WTC11 (cell line): ENCODE measurements around the gene TMA16. TPM values are rescaled to one million over a fixed set of nuclear protein-coding genes. Genes with fewer than 3 reads are reported as not detected.

Experiments
- ATAC-seq: fragments of 200-7000 bp; cut with Tn5 transposase; 2 replicates; pipeline ENCODE4 v1.10.0; 2021; ENCODE audit warnings: mild to moderate bottlenecking, moderate library complexity
- CTCF ChIA-PET: fragments of 300-600 bp; sonication (Branson Sonifier 250); formaldehyde crosslinking; loops from one replicate; lab custom pipeline; 2021; ENCODE audit warnings: antibody characterized with exemption; lab: Charles Lee
- POLR2A ChIA-PET: fragments of 350-600 bp; sonication (Branson Sonifier 250); formaldehyde crosslinking; loops from one replicate; lab custom pipeline; 2021; ENCODE audit warnings: antibody characterized with exemption; lab: Charles Lee
- DNase-seq: peaks from one replicate; pipeline ENCODE4 v3.0.0; 2021; ENCODE audit warnings: low spot score
- H3K27ac Mint-ChIP-seq: 2 replicates; pipeline ENCODE4 v1.8.0; 2021; ENCODE audit warnings: mixed read lengths
- H3K27me3 Mint-ChIP-seq: 2 replicates; pipeline ENCODE4 v1.8.0; 2021; ENCODE audit warnings: low read depth, mild to moderate bottlenecking, moderate library complexity, mixed read lengths
- H3K36me3 Mint-ChIP-seq: 2 replicates; pipeline ENCODE4 v1.8.0; 2021; ENCODE audit warnings: mixed read lengths
- H3K4me1 Mint-ChIP-seq: 2 replicates; pipeline ENCODE4 v1.8.0; 2022; ENCODE audit warnings: mixed read lengths
- H3K4me3 Mint-ChIP-seq: 2 replicates; pipeline ENCODE4 v1.8.0; 2021; ENCODE audit warnings: mild to moderate bottlenecking, moderate library complexity, mixed read lengths
- H3K9me3 Mint-ChIP-seq: 2 replicates; pipeline ENCODE4 v1.8.0; 2021; ENCODE audit warnings: mixed read lengths
- ATF1 ChIP-seq: sonication (generic); formaldehyde crosslinking; IDR thresholded peaks from 2 replicates; pipeline ENCODE4 v1.8.1; 2023; ENCODE audit warnings: mild to moderate bottlenecking, moderate library complexity, missing genetic modification reagents
- CBFB ChIP-seq: sonication (generic); formaldehyde crosslinking; IDR thresholded peaks from 2 replicates; pipeline ENCODE4 v1.8.1; 2022; ENCODE audit warnings: mild to moderate bottlenecking, low read depth, missing genetic modification reagents
- CREM ChIP-seq: sonication (generic); formaldehyde crosslinking; IDR thresholded peaks from 2 replicates; pipeline ENCODE4 v1.8.1; 2022; ENCODE audit warnings: mild to moderate bottlenecking, missing genetic modification reagents, moderate library complexity
- E2F1 ChIP-seq: sonication (generic); formaldehyde crosslinking; IDR thresholded peaks from 2 replicates; pipeline ENCODE4 v1.8.0; 2022; ENCODE audit warnings: mild to moderate bottlenecking, missing genetic modification reagents
- FOXJ3 ChIP-seq: sonication (generic); formaldehyde crosslinking; IDR thresholded peaks from 2 replicates; pipeline ENCODE4 v1.9.0; 2021; ENCODE audit warnings: missing genetic modification reagents, mild to moderate bottlenecking, borderline replicate concordance
- FOXP1 ChIP-seq: sonication (generic); formaldehyde crosslinking; IDR thresholded peaks from 2 replicates; pipeline ENCODE4 v1.8.0; 2022; ENCODE audit warnings: missing genetic modification reagents, mild to moderate bottlenecking, moderate library complexity, borderline replicate concordance
- GRHL2 ChIP-seq: fragments of 250-450 bp; sonication (Bioruptor Pico); IDR thresholded peaks from 2 replicates; pipeline ENCODE4 v1.8.0; 2022; ENCODE audit warnings: mild to moderate bottlenecking, moderate library complexity; ENCODE audit not compliant: insufficient replicate concordance, severe bottlenecking
- IRF2 ChIP-seq: sonication (generic); formaldehyde crosslinking; IDR thresholded peaks from 2 replicates; pipeline ENCODE4 v1.8.0; 2022; ENCODE audit warnings: low read depth, missing genetic modification reagents, borderline replicate concordance
- MXD4 ChIP-seq: fragments of 250-450 bp; sonication (Bioruptor Pico); IDR thresholded peaks from 2 replicates; pipeline ENCODE4 v1.8.0; 2021; ENCODE audit warnings: mild to moderate bottlenecking, moderate library complexity, borderline replicate concordance
- NFATC4 ChIP-seq: fragments of 250-450 bp; sonication (Bioruptor Pico); IDR thresholded peaks from 2 replicates; pipeline ENCODE4 v1.9.0; 2021; ENCODE audit warnings: mild to moderate bottlenecking
- NR3C1 ChIP-seq: sonication (generic); formaldehyde crosslinking; conservative IDR thresholded peaks from 2 replicates; pipeline ENCODE4 v1.8.1; 2023; ENCODE audit warnings: low read depth, mild to moderate bottlenecking, missing genetic modification reagents
- RELA ChIP-seq: sonication (generic); formaldehyde crosslinking; IDR thresholded peaks from 2 replicates; pipeline ENCODE4 v1.8.1; 2022; ENCODE audit warnings: missing genetic modification reagents, mild to moderate bottlenecking, borderline replicate concordance
- SMAD3 ChIP-seq: sonication (generic); formaldehyde crosslinking; IDR thresholded peaks from 2 replicates; pipeline ENCODE4 v1.8.0; 2022; ENCODE audit warnings: missing genetic modification reagents, mild to moderate bottlenecking, borderline replicate concordance
- SMAD4 ChIP-seq: sonication (generic); formaldehyde crosslinking; IDR thresholded peaks from 2 replicates; pipeline ENCODE4 v1.8.0; 2022; ENCODE audit warnings: mild to moderate bottlenecking, missing genetic modification reagents
- SOX15 ChIP-seq: fragments of 250-450 bp; sonication (Bioruptor Pico); IDR thresholded peaks from 2 replicates; pipeline ENCODE4 v1.9.0; 2021; ENCODE audit warnings: mild to moderate bottlenecking
- ZNF263 ChIP-seq: sonication (generic); formaldehyde crosslinking; IDR thresholded peaks from 2 replicates; pipeline ENCODE4 v1.8.1; 2022; ENCODE audit warnings: low read depth, mild to moderate bottlenecking, moderate library complexity, missing genetic modification reagents
- ZNF512 ChIP-seq: sonication (generic); formaldehyde crosslinking; IDR thresholded peaks from 2 replicates; pipeline ENCODE4 v1.8.1; 2022; ENCODE audit warnings: missing genetic modification reagents, borderline replicate concordance
- total RNA-seq: library from RNA; stranded (reverse); gene quantifications from 3 replicates; pipeline ENCODE4 v1.2.3, GENCODE V29; 2021
- TF ChIP-seq, protein P1 (sequence below): fragments of 250-450 bp; sonication (Bioruptor Pico); IDR thresholded peaks from 2 replicates; pipeline ENCODE4 v1.9.0; 2021; ENCODE audit warnings: mild to moderate bottlenecking
- TF ChIP-seq, protein P2 (sequence below): fragments of 250-450 bp; sonication (Bioruptor Pico); IDR thresholded peaks from 2 replicates; pipeline ENCODE4 v1.9.0; 2021; ENCODE audit warnings: mild to moderate bottlenecking, borderline replicate concordance
- TF ChIP-seq, protein P3 (sequence below): sonication (generic); formaldehyde crosslinking; IDR thresholded peaks from 2 replicates; pipeline ENCODE4 v1.8.1; 2022; ENCODE audit warnings: low read depth, missing genetic modification reagents, borderline replicate concordance

The TMA16 gene
- total RNA-seq, 1 experiment from 2014 or later: 63.7 TPM

GRCh38 chr4:163565226-163566135, 71.0 kb downstream of the TMA16 start:
- Mint-ChIP-seq H3K9me3 (peaks cover 12% of the 10 kb centered on the region), H3K36me3 (peaks cover 3% of the 10 kb centered on the region; the same call in 1 of the 2 replicates), H3K4me3 (peak overlapping the region; percentile 17), H3K27ac (peak overlapping the region; percentile 82), H3K27me3 (no peaks in the 10 kb centered on the region), H3K4me1 (peaks cover 39% of the 10 kb centered on the region)
- peak; percentile 88 for ATAC-seq
- TF ChIP-seq ZNF263 (no peak), IRF2 (CRISPR knock-in tag) (no peak), MXD4 (CRISPR knock-in tag) (no peak), ZNF512 (CRISPR knock-in tag) (no peak), E2F1 (CRISPR knock-in tag) (no peak), ATF1 (CRISPR knock-in tag) (no peak), CBFB (CRISPR knock-in tag) (no peak), NR3C1 (CRISPR knock-in tag) (no peak), SOX15 (CRISPR knock-in tag) (no peak)
- ChIA-PET CTCF (interaction anchor here (1.3 to 1.7 kb wide), 3 partner anchors 10 to 115 kb away, joined by 3 to 6 read pairs (median 4); no protein-coding TSS in a partner anchor), POLR2A (no interaction called here)
- DNase-seq: no peak

DNA sequence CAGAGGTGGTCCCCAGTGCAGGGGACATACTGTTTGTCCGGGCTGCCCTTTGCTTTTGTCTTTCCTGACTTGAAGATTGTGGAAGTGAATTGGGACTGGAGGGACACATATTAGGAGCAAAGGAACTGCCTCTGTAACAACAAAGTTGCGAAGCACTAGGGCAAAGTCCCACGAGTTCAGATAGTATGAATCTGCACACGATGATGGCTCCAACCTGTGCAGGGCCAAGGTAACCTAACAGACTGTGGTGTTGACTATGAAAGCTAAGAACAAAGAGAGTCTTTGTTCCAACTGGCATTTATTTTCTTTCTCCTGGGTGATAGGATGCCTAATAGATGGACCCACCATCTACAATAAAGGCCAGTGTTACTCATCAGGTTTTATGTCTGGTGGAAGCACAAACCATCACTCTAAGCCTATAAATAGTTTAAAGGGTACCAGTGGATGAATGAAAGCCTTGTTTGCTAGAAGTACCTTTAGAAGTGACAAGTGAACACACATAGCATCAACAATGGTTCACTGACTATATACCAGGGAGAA, 71.8 kb downstream of the TMA16 start:
- Mint-ChIP-seq H3K4me1 (peaks cover 39% of the 10 kb centered on the region), H3K27me3 (no peaks in the 10 kb centered on the region), H3K27ac (no peak overlapping the region), H3K36me3 (peaks cover 3% of the 10 kb centered on the region; the same call in 1 of the 2 replicates), H3K9me3 (peaks cover 8% of the 10 kb centered on the region), H3K4me3 (no peak overlapping the region)
- CTCF ChIA-PET: interaction anchor here (1.7 kb wide), 1 partner anchor 16 kb away, joined by 6 read pairs; no protein-coding TSS in a partner anchor
- DNase-seq (no peak), ATAC-seq (no peak)
- POLR2A ChIA-PET: no interaction called here
- TF ChIP-seq E2F1 (CRISPR knock-in tag) (no peak), FOXJ3 (CRISPR knock-in tag) (no peak), FOXP1 (no peak), GRHL2 (no peak), SMAD3 (CRISPR knock-in tag) (no peak), SOX15 (CRISPR knock-in tag) (no peak), SMAD4 (CRISPR knock-in tag) (no peak), RELA (CRISPR knock-in tag) (no peak), CREM (no peak), NFATC4 (CRISPR knock-in tag) (no peak)
- TF ChIP-seq, protein P1, sequence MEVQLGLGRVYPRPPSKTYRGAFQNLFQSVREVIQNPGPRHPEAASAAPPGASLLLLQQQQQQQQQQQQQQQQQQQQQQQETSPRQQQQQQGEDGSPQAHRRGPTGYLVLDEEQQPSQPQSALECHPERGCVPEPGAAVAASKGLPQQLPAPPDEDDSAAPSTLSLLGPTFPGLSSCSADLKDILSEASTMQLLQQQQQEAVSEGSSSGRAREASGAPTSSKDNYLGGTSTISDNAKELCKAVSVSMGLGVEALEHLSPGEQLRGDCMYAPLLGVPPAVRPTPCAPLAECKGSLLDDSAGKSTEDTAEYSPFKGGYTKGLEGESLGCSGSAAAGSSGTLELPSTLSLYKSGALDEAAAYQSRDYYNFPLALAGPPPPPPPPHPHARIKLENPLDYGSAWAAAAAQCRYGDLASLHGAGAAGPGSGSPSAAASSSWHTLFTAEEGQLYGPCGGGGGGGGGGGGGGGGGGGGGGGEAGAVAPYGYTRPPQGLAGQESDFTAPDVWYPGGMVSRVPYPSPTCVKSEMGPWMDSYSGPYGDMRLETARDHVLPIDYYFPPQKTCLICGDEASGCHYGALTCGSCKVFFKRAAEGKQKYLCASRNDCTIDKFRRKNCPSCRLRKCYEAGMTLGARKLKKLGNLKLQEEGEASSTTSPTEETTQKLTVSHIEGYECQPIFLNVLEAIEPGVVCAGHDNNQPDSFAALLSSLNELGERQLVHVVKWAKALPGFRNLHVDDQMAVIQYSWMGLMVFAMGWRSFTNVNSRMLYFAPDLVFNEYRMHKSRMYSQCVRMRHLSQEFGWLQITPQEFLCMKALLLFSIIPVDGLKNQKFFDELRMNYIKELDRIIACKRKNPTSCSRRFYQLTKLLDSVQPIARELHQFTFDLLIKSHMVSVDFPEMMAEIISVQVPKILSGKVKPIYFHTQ (CRISPR knock-in tag): no peak
- TF ChIP-seq, protein P2, sequence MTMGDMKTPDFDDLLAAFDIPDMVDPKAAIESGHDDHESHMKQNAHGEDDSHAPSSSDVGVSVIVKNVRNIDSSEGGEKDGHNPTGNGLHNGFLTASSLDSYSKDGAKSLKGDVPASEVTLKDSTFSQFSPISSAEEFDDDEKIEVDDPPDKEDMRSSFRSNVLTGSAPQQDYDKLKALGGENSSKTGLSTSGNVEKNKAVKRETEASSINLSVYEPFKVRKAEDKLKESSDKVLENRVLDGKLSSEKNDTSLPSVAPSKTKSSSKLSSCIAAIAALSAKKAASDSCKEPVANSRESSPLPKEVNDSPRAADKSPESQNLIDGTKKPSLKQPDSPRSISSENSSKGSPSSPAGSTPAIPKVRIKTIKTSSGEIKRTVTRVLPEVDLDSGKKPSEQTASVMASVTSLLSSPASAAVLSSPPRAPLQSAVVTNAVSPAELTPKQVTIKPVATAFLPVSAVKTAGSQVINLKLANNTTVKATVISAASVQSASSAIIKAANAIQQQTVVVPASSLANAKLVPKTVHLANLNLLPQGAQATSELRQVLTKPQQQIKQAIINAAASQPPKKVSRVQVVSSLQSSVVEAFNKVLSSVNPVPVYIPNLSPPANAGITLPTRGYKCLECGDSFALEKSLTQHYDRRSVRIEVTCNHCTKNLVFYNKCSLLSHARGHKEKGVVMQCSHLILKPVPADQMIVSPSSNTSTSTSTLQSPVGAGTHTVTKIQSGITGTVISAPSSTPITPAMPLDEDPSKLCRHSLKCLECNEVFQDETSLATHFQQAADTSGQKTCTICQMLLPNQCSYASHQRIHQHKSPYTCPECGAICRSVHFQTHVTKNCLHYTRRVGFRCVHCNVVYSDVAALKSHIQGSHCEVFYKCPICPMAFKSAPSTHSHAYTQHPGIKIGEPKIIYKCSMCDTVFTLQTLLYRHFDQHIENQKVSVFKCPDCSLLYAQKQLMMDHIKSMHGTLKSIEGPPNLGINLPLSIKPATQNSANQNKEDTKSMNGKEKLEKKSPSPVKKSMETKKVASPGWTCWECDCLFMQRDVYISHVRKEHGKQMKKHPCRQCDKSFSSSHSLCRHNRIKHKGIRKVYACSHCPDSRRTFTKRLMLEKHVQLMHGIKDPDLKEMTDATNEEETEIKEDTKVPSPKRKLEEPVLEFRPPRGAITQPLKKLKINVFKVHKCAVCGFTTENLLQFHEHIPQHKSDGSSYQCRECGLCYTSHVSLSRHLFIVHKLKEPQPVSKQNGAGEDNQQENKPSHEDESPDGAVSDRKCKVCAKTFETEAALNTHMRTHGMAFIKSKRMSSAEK: no peak
- TF ChIP-seq, protein P3, sequence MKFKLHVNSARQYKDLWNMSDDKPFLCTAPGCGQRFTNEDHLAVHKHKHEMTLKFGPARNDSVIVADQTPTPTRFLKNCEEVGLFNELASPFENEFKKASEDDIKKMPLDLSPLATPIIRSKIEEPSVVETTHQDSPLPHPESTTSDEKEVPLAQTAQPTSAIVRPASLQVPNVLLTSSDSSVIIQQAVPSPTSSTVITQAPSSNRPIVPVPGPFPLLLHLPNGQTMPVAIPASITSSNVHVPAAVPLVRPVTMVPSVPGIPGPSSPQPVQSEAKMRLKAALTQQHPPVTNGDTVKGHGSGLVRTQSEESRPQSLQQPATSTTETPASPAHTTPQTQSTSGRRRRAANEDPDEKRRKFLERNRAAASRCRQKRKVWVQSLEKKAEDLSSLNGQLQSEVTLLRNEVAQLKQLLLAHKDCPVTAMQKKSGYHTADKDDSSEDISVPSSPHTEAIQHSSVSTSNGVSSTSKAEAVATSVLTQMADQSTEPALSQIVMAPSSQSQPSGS (CRISPR knock-in tag): no peak
